Measurements from ENCODE around the gene CTTNBP2NL.

GRCh38 chr1:112380356-112380755 is 15.7 kb upstream of the CTTNBP2NL start:
- TF ChIP-seq CTCF (IDR thresholded peaks at IDR 0.05) = no peak
- no peak for TF ChIP-seq POLR2A (IDR thresholded peaks at IDR 0.05)
